Duodenal mucosa (tissue), 2 donors: Measurements from ENCODE around the gene SLFN5.

Source experiments
- H3K27ac ChIP-seq: one replicate; pipeline ENCODE4 v1.7.0; 2013; ENCODE audit warnings: low read depth, low read length
- H3K27me3 ChIP-seq, 2 donors: one replicate each; pipeline ENCODE4 v1.7.0; 2013; ENCODE audit warnings: low read length in 2 of 2, control low read depth in 1 of 2; ENCODE audit not compliant: insufficient read depth in 2 of 2, control insufficient read depth in 1 of 2
- H3K36me3 ChIP-seq, 2 donors: one replicate each; pipeline ENCODE4 v1.7.0; 2013; ENCODE audit warnings: low read length in 2 of 2, control low read depth in 1 of 2; ENCODE audit not compliant: insufficient read depth in 2 of 2, control insufficient read depth in 1 of 2
- H3K4me1 ChIP-seq, 2 donors: one replicate each; pipeline ENCODE4 v1.7.0; 2013; ENCODE audit warnings: low read length in 2 of 2, control low read depth in 1 of 2; ENCODE audit not compliant: insufficient read depth in 2 of 2, control insufficient read depth in 1 of 2
- H3K4me3 ChIP-seq, 2 donors: one replicate each; pipeline ENCODE4 v1.7.0; 2013; ENCODE audit warnings: low read length in 2 of 2, low read depth in 1 of 2
- H3K9ac ChIP-seq, 2 donors: one replicate each; pipeline ENCODE4 v1.7.0; 2013; ENCODE audit warnings: low read length in 2 of 2, low read depth in 1 of 2
- H3K9me3 ChIP-seq, 2 donors: one replicate each; pipeline ENCODE4 v1.7.0; 2013; ENCODE audit warnings: low read length in 2 of 2, control low read depth in 1 of 2; ENCODE audit not compliant: control insufficient read depth in 1 of 2

The SLFN5 gene

GRCh38 chr17:35286120-35286781 is 43.4 kb downstream of the SLFN5 start:
- Histone ChIP-seq H3K36me3 (no peaks in the 10 kb centered on the region), H3K4me3 (no peak overlapping the region), H3K4me1 (no peaks in the 10 kb centered on the region), H3K9me3 (no peaks in the 10 kb centered on the region), H3K9ac (no peak overlapping the region), H3K27ac (no peak overlapping the region), H3K27me3 (no peaks in the 10 kb centered on the region)

GRCh38 chr17:35287286-35287811 is 44.5 kb downstream of the SLFN5 start:
- H3K4me3 ChIP-seq, result no peak overlapping the region

GRCh38 chr17:35289222-35289621 is 46.4 kb downstream of the SLFN5 start:
- Histone ChIP-seq H3K4me1 (no peaks in the 10 kb centered on the region), H3K36me3 (no peaks in the 10 kb centered on the region), H3K4me3 (no peak overlapping the region), H3K9me3 (no peaks in the 10 kb centered on the region), H3K9ac (no peak overlapping the region), H3K27me3 (no peaks in the 10 kb centered on the region), H3K27ac (no peak overlapping the region)

More at GRCh38 chr17:35287286-35287811, 44.5 kb downstream of the SLFN5 start:
- no peaks in the 10 kb centered on the region for H3K9me3 ChIP-seq
- H3K36me3 ChIP-seq, result no peaks in the 10 kb centered on the region
- H3K27me3 ChIP-seq, result no peaks in the 10 kb centered on the region
- H3K27ac ChIP-seq, result no peak overlapping the region
- H3K4me1 ChIP-seq, result no peaks in the 10 kb centered on the region
- no peak overlapping the region for H3K9ac ChIP-seq

GRCh38 chr17:35291802-35292201 is 48.9 kb downstream of the SLFN5 start:
- H3K4me1 ChIP-seq, result no peaks in the 10 kb centered on the region
- no peaks in the 10 kb centered on the region for H3K9me3 ChIP-seq
- no peaks in the 10 kb centered on the region for H3K27me3 ChIP-seq
- no peak overlapping the region for H3K4me3 ChIP-seq
- no peak overlapping the region for H3K27ac ChIP-seq
- H3K36me3 ChIP-seq, result no peaks in the 10 kb centered on the region
- H3K9ac ChIP-seq, result no peak overlapping the region

DNA sequence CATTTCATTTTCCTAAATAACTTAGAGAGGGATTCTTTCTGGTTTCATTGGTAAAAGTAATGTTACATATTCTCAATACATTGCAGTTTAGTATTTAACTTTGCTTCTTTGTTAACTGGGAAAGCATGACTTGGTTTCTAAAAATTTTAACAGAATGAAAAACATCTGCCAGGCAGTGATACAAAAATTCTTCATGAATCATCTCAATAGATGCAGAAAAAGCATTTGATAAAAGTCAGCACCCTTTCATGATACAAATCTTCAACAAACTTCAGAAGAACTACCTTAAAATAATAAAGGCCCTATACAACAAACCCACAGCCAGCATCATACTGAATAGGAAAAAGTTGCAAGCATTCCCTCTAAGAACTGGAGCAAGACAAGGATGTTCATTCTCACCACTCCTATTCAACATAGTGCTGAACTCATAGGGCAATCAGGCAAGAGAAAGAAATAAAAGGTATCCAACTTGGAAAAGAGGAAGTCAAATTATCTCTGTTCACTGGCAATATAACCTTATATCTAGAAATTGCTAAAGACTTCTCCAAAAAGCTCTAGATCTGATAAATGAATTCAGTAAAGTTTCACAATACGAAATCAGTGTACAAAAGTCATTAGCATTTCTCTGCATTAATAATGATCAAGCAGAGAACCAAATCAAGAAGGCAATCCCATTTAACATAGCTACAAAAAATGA is 50.4 kb downstream of the SLFN5 start:
- no peaks in the 10 kb centered on the region for H3K4me1 ChIP-seq
- H3K9me3 ChIP-seq, result no peaks in the 10 kb centered on the region
- no peaks in the 10 kb centered on the region for H3K36me3 ChIP-seq
- no peak overlapping the region for H3K4me3 ChIP-seq
- no peak overlapping the region for H3K27ac ChIP-seq
- H3K27me3 ChIP-seq, result no peaks in the 10 kb centered on the region
- no peak overlapping the region for H3K9ac ChIP-seq

DNA sequence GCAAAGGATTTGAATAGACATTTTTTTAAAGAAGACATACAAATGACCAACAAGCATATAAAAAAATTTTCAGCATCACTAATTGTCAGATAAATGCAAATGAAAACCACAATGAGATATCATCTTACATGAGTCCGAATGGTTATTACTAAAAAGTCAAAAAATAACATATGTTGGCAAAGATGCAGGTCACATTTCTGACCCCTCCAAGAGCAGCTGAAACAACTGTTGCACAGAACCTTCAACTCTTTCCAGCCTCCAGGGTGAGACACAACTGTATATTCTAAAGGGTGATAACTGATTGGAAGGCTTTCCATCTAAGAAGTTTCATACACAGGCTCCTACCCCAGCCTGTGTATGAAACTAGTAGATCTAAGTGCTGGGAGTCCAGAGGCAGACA is 51.9 kb downstream of the SLFN5 start:
- H3K4me3 ChIP-seq, result no peak overlapping the region
- H3K9me3 ChIP-seq, result no peaks in the 10 kb centered on the region
- H3K36me3 ChIP-seq, result no peaks in the 10 kb centered on the region
- H3K27me3 ChIP-seq, result no peaks in the 10 kb centered on the region
- H3K9ac ChIP-seq, result no peak overlapping the region
- H3K27ac ChIP-seq, result no peak overlapping the region
- H3K4me1 ChIP-seq, result no peaks in the 10 kb centered on the region

DNA sequence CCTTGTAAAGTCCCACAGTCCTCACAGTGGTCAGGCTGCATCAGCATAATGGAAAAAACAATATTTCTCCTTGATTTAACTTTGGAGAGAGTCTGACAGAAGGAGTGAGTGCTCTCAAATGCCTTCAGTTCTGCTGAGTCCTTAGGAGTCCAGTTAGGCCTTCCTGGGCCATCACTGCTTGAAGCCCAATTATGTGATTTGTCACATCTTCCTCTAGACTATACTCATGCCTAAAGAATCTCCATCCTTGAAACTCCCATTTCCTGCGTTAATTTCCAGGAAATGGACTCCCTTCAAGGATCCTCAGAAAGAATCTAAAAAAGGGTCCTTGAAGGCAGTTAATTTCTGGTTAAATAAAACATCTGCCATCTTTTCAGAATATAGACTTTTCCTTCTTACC is 52.8 kb downstream of the SLFN5 start:
- Histone ChIP-seq H3K27me3 (no peaks in the 10 kb centered on the region), H3K27ac (no peak overlapping the region)

DNA sequence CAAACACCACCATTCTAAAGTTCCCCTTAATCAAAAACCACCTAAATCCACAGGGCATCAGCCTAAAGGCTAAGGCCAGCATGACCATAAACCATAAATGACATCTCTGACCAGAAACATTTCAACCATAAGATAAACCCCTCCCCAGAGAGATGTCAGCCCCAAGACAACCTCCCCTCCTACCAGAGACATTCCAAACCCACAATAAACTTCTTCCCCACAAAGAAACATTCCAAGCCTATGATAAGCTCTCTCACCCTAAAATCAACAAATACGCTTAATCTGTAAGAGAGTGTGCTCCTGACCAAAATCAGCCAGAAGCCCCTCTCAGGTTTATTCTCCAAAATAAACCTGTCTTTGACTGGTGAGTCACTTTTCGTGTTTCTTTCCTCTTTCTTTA is 54.8 kb downstream of the SLFN5 start:
- Histone ChIP-seq H3K27ac (no peak overlapping the region), H3K36me3 (no peaks in the 10 kb centered on the region), H3K27me3 (no peaks in the 10 kb centered on the region), H3K9ac (no peak overlapping the region), H3K4me3 (no peak overlapping the region), H3K9me3 (peaks cover 0 to 2% of the 10 kb centered on the region in 2 donors), H3K4me1 (no peaks in the 10 kb centered on the region)

More for the DNA sequence above, 52.8 kb downstream of the SLFN5 start:
- no peaks in the 10 kb centered on the region for H3K4me1 ChIP-seq
- H3K9ac ChIP-seq, result no peak overlapping the region
- no peaks in the 10 kb centered on the region for H3K36me3 ChIP-seq
- H3K4me3 ChIP-seq, result no peak overlapping the region
- no peaks in the 10 kb centered on the region for H3K9me3 ChIP-seq

DNA sequence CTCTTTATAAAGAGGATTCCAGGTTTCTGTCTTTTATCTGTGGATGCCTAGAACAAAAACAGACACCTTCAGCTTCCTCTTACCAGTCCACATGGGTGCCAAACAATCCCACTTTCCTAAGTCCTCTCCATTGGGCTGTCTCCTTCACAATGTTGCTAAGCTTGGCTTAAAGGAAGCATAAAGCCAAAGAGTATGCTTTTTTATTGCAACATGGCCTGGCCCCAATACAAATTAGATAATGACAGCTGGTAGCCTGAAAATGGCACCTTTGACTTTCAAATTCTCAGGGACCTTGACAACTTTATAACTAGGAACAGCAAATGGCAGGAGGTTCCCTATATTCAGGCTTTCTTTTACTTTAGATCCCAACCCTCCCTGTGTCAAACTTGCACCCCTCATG is 55.8 kb downstream of the SLFN5 start:
- H3K9ac ChIP-seq, result no peak overlapping the region
- no peak overlapping the region for H3K4me3 ChIP-seq
- peaks cover 0 to 2% of the 10 kb centered on the region in 2 donors for H3K9me3 ChIP-seq
- no peaks in the 10 kb centered on the region for H3K36me3 ChIP-seq
- H3K27ac ChIP-seq, result no peak overlapping the region
- H3K27me3 ChIP-seq, result no peaks in the 10 kb centered on the region
- H3K4me1 ChIP-seq, result no peaks in the 10 kb centered on the region

GRCh38 chr17:35299135-35299534 is 56.3 kb downstream of the SLFN5 start:
- Histone ChIP-seq H3K27me3 (no peaks in the 10 kb centered on the region), H3K4me1 (no peaks in the 10 kb centered on the region), H3K27ac (no peak overlapping the region), H3K9me3 (peaks cover 0 to 2% of the 10 kb centered on the region in 2 donors), H3K36me3 (no peaks in the 10 kb centered on the region), H3K4me3 (no peak overlapping the region), H3K9ac (no peak overlapping the region)
